HG03139 (cell line): ENCODE results near the gene REEP1.

Experiments used
- ATAC-seq: cut with Tn5 transposase; IDR thresholded peaks from one replicate; pipeline ENCODE4 v1.9.1; 2021; ENCODE audit not compliant: unreplicated experiment

Gene REEP1

GRCh38 chr2:86337244-86337835 is at the start of gene REEP1:
Gene REEP1, minus strand, starts transcription at chr2:86337626. Its CDS starts 116 bp downstream, at chr2:86337510.
- no peak for ATAC-seq

- ATAC-seq = no peak
Measured at GRCh38 chr2:86383844-86384243, 46.4 kb upstream of the REEP1 start.

GRCh38 chr2:86382698-86383097 is 45.3 kb upstream of the REEP1 start:
- ATAC-seq = no peak

GRCh38 chr2:86382108-86382507 is 44.7 kb upstream of the REEP1 start:
- no peak for ATAC-seq

- ATAC-seq = no peak
Measured at GRCh38 chr2:86378469-86378868, 41.0 kb upstream of the REEP1 start.

- no peak for ATAC-seq
Measured at GRCh38 chr2:86375623-86376022, 38.2 kb upstream of the REEP1 start.

- no peak for ATAC-seq
Measured at GRCh38 chr2:86372641-86373502, 35.4 kb upstream of the REEP1 start.

GRCh38 chr2:86372133-86372532 is 34.7 kb upstream of the REEP1 start:
- no peak for ATAC-seq

GRCh38 chr2:86371527-86371926 is 34.1 kb upstream of the REEP1 start:
- ATAC-seq = no peak

GRCh38 chr2:86370579-86370978 is 33.2 kb upstream of the REEP1 start:
- no peak for ATAC-seq

GRCh38 chr2:86368161-86368824 is 30.9 kb upstream of the REEP1 start:
- ATAC-seq = no peak

GRCh38 chr2:86367499-86367777 is 30.0 kb upstream of the REEP1 start:
- no peak for ATAC-seq

GRCh38 chr2:86366651-86367498 is 29.4 kb upstream of the REEP1 start:
- ATAC-seq = no peak

- ATAC-seq = no peak
Measured at GRCh38 chr2:86364894-86365293, 27.5 kb upstream of the REEP1 start.

GRCh38 chr2:86360776-86361175 is 23.4 kb upstream of the REEP1 start:
- ATAC-seq = no peak

- no peak for ATAC-seq
Measured at GRCh38 chr2:86358957-86359356, 21.5 kb upstream of the REEP1 start.

GRCh38 chr2:86357392-86357963 is 20.1 kb upstream of the REEP1 start:
- ATAC-seq = no peak

- ATAC-seq = no peak
Measured at GRCh38 chr2:86352727-86353221, 15.3 kb upstream of the REEP1 start.

- no peak for ATAC-seq
Measured at GRCh38 chr2:86352137-86352726, 14.8 kb upstream of the REEP1 start.

GRCh38 chr2:86350751-86351150 is 13.3 kb upstream of the REEP1 start:
- ATAC-seq = no peak
